NOMO-1 (cell line): ENCODE data around the gene DVL1.
"Not testable (repeated sequence)": the region's sequence is repeated elsewhere in the genome, so short reads cannot be mapped to it uniquely, and the experiment has no call there.

Experiments
- DNase-seq, 2 experiments: peaks; one replicate each; lab custom pipeline; 2025; ENCODE audit not compliant: unreplicated experiment in 2 of 2; lab: John Stamatoyannopoulos, UW

Gene DVL1

DNA sequence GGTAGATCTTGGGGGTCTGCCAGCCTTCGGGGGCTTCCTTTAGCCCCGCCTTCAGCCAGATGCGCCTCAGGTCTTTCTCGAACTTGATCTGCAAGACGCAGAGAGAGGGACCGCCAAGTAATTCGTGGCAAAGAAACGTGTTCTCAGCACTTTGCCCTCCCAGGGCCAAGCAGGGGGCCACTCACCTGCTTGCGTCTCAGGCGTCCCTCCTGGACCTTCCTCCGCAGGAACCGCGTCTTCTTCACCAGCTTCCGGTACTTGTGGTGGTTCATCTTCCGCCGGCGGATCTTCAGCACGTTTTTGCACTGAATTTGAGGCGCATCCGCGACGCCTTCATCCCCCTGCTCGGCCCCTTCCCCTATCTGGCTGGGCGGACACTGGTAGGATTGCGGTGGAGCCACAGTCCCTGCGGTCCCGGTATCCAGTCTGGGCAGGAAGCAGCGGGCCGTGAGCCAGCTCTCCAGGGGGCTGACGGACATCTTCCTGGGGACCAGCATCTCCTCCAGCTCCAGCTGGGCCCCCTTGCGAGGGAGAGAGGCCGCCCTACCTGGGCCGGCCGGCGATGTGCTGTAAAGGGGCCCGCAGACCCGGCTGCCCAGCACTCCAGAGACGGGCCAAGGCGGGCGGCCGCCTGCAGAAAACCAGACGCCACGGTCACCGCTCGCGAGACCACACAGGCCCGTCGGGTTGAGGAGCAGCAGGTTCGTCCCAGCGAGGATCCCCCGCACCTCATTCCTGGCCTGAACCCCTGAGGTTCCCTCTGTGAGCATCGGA, 24.8 kb upstream of the DVL1 start:
- no peak for DNase-seq

DNA sequence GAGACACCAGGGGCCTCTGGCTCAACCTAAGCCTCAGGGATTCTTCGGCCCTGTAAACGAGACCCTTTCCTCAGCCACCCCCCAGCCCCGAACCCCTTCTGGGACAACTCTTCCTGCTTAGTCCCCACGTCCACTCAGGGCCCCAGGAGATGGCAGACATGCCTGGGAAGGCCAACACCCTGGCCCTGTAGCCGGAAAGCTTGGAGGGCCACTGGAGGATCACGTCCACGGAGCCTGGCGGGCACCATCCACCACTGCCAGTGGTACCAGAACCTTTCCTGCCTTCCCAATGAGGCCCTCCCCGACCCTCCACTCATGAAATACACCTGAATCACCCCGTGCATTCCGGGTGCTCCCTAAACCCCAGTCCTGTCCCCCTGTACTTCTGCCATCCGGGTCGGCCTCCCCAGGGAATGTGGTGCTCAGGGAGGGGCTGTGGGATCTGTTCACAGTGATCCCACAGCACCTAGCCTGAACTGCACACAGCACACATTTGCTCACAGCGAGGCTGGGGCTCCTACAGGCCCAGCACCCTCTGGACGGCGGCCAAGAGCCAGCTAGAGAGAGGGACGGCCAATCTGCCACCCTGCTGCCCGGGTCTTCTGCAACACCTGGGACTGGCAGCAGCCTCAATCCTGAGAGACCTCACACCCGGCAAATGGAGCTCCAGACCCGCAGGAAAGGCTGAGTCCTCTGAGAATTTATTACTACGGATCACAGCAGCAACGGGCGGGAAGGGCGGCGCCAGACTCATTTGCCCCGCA, 24.0 kb upstream of the DVL1 start:
- no peak for DNase-seq

DNA sequence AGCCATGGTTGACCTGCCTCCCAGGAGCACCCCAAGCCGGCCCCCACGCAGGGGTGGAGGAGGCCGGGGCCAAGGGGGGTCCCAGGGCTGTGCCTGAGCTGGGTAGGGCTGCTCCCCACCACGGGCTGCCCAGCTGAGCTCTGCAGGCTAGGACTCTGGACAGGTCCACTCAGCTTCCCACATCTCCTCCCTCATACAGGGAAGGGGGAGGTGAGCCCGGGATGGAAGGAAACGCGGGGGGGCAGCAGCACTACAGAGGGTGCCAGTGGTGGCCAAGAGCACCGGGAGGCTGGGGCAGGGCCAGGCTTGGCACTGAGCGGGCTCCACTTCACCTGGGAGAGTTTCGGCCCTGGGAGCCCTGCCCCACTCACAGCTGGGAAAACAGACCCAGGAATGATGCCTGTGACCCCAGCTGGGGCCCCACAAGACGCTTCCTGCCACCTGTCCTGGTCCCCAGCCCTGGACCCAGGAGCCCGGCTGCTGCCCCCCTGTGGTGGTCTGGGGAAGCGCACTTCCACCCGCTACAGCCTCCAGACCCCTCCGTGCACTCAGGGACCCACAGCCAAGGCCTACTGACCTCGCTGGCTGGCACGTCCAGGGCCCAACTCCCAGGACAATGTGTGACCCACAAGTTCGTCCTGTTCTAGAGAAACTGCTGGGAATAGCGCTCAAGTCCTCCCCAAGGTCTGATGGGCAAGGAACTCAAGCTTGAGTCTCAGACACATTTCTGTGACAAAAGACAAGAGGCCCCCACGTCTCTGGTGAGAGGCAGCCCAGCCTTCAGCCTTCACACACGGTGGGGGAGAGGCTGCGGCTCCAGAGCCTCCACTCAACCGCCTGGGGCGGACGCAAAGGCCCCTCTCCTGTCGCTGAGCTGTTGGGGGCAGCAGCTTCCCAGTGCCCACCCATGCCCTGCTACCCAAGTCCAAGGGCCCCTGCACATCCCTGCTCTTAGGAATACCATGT, 22.8 kb upstream of the DVL1 start:
- DNase-seq = peak; percentile 59 to 69

DNA sequence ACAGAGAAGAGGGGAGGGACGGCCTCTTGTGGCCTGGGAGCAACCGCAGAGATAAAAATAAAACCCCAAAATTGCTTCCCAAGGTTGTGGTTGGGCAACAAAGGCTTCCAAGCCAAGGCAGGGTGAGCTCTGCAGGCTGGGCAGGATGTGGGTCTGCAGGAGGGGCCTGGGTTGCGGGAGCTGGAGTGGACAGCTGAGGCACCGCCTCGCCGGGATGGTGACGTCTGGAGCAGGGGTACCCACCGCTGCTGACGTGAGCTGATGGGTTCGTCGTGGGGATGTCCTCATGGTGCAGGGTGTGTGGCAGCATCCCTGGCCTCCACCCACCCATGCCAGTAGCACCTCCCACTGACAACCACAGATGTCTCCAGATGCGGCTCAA, 22.1 kb upstream of the DVL1 start:
- DNase-seq = peak; percentile 87 to 88

- DNase-seq = no peak
Measured at GRCh38 chr1:1370771-1371300, 21.6 kb upstream of the DVL1 start.

DNA sequence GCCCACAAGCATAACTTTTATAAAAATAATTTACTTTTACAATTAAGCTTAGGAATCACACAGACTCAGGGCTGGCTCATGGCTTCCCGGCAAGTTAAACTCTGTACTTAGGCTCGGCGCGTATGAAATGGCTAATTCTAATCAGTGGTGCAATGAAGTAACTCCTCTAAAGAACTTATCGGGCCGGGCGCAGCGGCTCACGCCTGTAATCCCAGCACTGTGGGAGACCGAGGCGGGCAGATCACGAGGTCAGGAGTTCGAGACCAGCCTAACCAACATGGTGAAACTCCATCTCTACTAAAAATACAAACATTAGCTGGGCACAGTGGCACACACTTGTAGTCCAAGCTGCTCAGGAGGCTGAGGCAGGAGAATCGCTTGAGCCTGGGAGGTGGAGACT, 20.9 kb upstream of the DVL1 start:
- DNase-seq = not testable (repeated sequence)

- DNase-seq = no peak
Measured at GRCh38 chr1:1367315-1367714, 18.1 kb upstream of the DVL1 start.

- DNase-seq = no peak
Measured at GRCh38 chr1:1366699-1367066, 17.5 kb upstream of the DVL1 start.

GRCh38 chr1:1365875-1366698, 16.9 kb upstream of the DVL1 start:
- no peak for DNase-seq

- DNase-seq = no peak
Measured at GRCh38 chr1:1364266-1364665, 15.0 kb upstream of the DVL1 start.

DNA sequence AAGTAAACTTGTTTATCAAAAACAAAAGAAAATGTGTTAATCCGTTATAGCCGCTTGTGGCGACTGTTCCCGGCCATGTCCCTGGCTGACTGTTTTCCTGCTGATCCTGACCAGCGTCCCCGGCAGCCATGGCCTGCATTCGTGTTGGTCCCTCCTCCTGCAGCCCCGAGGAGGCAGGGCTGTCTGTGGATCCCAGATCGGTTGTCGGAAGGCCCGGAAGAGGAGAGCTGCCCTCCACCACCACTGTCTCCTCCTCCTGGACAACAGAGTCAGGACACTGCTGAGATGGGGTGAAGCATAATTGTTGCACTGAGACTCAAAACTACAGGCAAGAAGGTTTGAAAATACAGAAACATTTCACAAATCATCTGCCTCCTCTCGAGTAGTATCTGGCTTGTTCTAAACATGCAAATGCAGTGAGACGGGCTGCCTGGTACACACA, 12.8 kb upstream of the DVL1 start:
- DNase-seq = no peak

GRCh38 chr1:1361233-1361981, 12.2 kb upstream of the DVL1 start:
- no peak for DNase-seq

- DNase-seq = no peak
Measured at GRCh38 chr1:1360506-1361169, 11.4 kb upstream of the DVL1 start.

GRCh38 chr1:1359664-1360468, 10.6 kb upstream of the DVL1 start:
- DNase-seq = no peak

DNA sequence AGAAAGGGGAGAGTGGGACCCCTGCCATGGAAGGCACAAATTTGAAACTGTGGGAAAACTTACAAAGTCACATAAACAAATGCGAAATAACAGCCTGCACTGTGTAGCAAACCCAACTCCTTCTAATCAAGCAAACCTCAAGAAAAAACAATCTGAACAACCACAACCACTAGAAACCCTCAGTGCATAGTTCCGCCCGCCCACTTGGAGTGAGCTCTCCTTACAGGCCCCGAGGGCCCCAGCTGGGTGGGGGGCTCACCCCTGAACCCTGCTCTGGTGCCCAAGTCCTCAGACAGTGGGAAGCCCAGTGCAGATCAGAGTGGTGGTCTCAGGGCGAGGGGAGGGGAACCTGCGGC, 10.1 kb upstream of the DVL1 start:
- no peak for DNase-seq

DNA sequence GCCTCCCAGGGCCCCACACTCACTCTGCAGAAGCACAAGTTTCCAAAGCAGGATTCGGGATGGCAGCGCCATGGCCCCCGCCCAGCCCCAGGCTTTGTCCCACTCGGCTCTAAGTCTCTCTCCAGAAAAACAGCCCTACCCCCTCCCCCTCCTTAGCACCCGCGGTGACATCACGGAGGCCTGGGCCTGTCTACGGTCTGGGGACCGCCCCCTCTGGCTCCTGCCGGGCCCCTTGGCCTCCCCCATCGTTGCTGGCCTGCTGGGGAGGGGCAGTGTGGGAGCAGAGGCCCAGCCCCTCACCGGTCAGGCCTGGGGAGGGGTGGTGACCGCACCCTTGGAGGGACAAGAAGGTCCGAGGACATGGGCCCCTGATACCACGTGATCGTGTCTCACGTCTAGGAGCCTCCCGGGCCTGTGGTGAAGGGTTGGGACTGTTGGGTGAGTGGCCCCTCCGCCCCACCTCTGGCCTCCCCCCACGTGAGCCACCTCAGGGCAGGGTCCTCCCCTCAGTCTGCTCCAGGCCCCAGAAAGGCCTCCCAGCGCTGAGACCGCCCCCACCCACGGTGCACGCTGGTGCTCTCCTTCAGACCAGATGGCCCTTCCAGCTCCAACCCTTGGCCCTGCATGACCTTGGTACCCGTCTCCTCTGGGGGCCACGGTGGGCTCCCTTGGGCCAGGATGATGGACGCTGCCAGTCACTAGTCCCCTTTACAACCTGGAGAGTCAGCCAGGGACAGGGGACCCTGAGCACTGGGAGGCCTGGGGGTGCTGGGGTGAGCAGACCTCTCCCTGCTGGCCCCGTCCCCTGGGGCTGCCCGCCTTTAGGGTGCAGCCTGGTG, 9.4 kb upstream of the DVL1 start, which contains the start of gene MXRA8:
TSS of gene MXRA8 (minus strand) at position 123 of the 839 bp plus-strand sequence. CDS start at position 72, 51 bp downstream.
- peak in 1 of 2 experiments; percentile 30 for DNase-seq

- no peak for DNase-seq
Measured at GRCh38 chr1:1357871-1358432, 8.7 kb upstream of the DVL1 start.
